HG03354 (cell line): ENCODE results near the gene CXCL8.

Experiments
- ATAC-seq: cut with Tn5 transposase; IDR thresholded peaks from one replicate; pipeline ENCODE4 v1.9.1; 2021; ENCODE audit warnings: mild to moderate bottlenecking; ENCODE audit not compliant: unreplicated experiment, poor library complexity, severe bottlenecking

Gene CXCL8

GRCh38 chr4:73714647-73715046 lies 25.7 kb upstream of the CXCL8 start:
- no peak for ATAC-seq

GRCh38 chr4:73715659-73716058 lies 24.7 kb upstream of the CXCL8 start:
- no peak for ATAC-seq

DNA sequence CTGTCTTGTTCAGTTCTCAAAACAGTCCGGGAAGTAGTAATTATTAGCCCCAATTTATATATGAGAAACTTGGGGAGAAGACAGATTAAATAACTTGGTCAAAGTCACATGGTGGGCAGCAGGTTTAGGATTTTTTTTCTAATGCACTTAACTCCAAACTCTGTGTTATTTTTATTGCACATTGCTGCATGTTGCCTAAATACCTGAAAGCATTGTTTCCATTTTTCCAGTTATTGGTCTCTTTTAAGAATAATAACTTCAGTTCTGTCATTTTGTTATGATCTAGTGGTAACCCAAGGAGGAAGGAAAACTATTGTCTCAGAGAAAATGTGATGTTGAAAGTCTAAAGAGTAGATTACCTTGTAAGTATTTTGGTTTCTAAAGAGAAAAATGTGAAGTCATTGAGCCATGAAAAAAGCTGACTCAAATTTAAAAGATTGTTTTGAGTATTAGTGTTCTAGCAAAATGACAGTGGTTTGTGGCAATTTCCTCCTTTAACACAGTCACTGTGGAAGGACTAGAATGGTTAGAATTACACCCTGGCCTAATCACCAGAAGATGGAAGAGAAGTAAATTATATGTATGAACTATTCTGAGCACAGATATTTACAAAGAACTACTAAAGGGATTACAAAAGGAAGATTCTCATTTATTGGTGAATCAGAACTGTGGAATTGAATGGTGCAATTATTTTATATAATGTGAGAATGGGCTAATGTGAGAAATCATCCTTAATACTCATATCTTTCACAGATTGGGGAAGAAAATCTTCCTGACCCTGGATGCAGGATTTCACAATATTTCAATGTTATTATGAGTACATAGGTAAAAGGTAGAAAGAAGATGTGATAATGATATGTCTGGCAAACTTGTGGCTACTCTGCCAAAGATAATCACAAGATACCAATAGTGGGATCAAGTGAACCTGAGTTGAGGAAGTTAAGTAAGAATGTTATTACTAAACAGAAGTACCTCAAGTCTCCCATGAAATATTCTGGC lies 21.7 kb upstream of the CXCL8 start:
- peak; percentile 90 for ATAC-seq

GRCh38 chr4:73721435-73721834 lies 18.9 kb upstream of the CXCL8 start:
- ATAC-seq: no peak

DNA sequence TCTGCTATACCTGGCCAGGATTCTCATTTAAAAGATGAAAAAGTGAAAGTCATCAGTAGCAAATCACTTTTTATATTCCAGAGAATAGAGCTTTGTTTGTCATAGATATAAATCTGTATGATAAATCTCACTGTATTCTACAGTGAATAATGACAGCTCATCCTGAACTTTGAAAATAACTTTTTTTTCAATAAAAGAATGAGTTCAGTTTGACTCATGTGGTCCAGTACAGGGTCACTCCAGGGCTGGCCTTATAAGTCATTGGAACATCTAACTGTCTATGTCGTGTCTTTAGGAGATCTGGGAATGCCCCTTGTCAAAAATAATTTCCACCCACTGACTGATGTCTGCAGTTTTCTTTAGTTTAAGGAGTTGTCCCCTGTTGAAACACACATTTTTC lies 18.5 kb upstream of the CXCL8 start:
- no peak for ATAC-seq

DNA sequence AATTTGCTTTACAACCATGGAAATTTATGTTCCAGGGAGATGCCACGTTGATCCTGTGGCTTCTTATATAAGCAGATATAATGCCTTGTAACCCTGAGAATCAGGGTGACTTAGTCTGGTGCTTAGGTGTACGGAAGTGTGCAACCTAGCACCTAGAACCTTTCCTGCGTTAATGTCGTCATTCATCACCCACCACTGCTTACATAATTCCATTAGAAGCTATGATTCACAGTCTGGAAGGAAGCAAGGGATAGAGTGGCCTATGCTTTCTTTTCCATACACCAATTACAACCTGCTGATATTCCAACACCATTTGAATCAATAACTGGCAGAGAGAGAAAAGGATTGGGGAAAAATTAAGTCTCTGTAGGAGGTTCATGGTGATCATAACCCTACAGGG lies 17.3 kb upstream of the CXCL8 start:
- no peak for ATAC-seq

DNA sequence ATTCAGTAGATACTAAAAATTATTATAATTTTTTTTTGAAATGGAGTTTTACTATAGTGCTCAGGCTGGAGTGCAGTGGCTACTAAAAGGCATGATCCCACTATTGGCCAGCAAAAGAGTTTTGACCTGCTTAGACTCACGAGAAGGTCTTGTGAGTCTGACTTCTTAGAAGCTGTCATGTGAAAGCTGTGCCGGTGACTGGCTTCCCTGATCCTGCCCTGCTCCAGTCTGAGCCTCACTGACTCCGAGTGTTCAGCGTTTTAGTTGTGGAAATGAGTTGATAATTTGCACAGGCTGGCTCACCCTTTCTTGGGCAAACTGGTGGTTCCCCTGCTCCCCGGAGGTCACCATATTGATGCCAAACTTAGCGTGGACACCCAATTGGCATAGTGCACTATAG lies 16.4 kb upstream of the CXCL8 start:
- ATAC-seq: no peak

DNA sequence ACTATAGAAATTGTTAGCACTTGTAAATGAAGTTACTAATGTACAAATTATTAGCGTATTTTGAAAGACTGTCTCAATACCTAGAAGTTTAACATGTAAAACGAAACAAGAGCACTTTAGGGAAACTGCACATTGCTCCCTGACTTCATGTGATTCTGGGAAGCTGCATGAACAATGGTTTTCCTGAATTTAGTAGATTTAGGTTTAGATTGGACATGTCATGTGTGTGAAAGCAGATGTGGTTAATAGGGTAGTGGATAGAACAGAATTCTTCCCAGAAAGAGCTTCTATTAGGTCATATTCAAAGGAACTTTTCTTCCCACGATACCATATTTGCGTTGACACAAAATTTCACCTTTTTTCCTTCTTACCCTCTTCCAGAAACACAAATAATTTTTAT lies 14.9 kb upstream of the CXCL8 start:
- no peak for ATAC-seq

GRCh38 chr4:73725985-73726384 lies 14.4 kb upstream of the CXCL8 start:
- ATAC-seq: no peak

DNA sequence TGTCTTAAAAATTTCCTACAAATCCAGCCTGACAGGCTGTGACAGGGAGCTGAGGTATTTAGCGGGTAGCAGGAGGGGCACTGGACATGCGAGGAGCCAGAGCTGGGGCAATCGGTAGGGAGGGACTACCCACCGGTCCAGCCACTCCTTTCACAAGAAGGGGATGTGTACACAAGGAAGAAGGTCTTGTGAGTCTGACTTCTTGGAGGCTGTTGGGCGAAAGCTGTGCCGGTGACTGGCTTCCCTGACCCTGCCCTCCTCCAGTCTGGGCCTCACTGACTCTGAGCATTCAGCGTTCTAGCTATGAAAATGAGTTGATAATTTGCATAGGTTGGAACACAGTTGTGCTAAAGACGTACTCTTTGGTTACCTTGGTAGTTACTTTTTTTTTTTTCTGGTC lies 12.7 kb upstream of the CXCL8 start:
- ATAC-seq: peak; percentile 88

- ATAC-seq: no peak
Measured at GRCh38 chr4:73728091-73728741, 12.2 kb upstream of the CXCL8 start.

DNA sequence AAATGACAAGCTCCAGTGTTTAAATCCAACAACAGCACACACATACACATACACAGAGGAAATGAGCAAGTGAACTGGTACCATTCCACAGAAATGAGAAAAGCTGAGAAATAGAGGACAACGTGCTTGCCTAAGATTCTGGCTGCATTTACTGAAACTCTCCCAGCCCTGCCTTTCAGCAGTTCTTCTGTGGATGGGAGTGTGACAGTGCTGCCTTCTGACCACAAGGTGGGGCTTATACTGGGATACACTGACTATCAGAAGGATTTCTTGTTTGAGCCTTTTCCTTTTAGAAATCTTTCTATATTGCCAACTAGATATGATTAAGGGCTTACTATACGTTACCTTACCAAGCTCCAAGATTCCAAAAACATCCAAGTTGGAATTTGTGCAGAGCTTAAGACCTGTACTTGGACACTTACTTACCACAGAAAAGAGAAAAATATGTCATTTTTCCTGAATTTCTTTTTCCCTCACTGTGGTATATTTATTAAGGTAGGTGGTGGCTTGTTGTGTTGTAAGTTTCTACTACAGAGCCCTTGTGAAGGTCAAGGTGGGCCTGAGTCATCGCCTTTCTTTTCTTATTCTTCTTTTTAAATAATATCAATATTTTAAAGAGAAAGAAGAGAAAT lies 10.7 kb upstream of the CXCL8 start:
- ATAC-seq: peak; percentile 67

- ATAC-seq: no peak
Measured at GRCh38 chr4:73730292-73730691, 10.1 kb upstream of the CXCL8 start.

DNA sequence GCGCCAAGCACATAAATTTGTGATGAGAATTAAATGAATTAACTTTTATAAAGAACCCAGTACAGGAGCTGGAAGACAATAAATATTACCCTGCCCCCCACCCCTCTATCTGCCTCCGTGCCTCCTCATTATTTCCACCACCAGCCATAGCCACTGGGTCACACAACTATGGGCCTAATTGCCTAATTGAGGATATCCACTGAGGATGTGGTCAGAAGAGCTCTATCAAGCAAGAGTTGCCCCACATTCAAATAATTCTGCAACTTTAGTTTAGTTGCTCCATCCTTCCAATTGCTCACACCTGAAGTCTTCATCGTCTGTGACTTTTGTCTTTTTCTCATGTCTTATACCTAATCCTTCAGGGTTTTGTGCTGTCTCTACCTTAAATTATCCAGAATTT lies 9.5 kb upstream of the CXCL8 start:
- no peak for ATAC-seq

GRCh38 chr4:73731968-73732610 lies 8.3 kb upstream of the CXCL8 start:
- ATAC-seq: no peak

- no peak for ATAC-seq
Measured at GRCh38 chr4:73732759-73733431, 7.5 kb upstream of the CXCL8 start.

DNA sequence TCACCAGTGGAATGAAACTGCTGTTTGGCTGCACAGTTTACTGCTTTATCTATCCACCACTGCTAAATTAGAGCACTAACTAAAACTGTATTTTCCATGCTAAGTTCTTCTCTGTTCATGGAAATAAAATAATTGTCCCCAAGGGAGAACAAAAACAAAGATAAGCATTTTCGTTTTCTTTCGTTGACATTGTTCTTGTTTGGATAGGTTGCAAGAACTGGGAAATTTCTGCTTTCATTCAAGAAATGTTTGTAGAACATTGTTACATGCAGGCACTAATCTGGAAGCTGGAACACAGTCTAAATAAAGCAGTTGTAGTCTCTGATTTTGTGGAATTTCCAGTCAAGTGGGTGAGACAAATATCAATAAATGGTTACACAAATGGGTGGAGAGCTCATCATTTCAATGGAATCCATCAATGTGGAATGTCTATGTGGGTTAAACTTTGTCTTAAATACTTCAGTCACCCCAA lies 5.8 kb upstream of the CXCL8 start:
- ATAC-seq: no peak

DNA sequence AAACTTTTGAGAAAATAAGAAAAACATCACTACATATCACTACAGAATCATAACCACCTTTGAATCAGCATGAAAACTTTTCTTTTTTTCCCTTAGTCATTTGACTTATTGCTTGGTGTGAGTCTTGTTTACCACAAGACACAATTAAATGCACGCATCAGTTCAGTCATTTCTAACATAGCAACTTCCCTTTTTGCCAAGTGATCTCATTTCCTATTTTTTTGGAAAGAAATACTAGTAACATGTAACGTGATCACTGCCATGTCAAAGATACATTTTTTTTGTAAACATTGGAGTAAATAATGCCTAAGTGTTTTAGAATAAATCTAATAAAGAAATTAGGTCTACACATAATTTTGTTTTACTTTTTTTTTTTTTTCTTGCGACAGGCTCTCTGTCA lies 5.1 kb upstream of the CXCL8 start:
- peak; percentile 92 for ATAC-seq

DNA sequence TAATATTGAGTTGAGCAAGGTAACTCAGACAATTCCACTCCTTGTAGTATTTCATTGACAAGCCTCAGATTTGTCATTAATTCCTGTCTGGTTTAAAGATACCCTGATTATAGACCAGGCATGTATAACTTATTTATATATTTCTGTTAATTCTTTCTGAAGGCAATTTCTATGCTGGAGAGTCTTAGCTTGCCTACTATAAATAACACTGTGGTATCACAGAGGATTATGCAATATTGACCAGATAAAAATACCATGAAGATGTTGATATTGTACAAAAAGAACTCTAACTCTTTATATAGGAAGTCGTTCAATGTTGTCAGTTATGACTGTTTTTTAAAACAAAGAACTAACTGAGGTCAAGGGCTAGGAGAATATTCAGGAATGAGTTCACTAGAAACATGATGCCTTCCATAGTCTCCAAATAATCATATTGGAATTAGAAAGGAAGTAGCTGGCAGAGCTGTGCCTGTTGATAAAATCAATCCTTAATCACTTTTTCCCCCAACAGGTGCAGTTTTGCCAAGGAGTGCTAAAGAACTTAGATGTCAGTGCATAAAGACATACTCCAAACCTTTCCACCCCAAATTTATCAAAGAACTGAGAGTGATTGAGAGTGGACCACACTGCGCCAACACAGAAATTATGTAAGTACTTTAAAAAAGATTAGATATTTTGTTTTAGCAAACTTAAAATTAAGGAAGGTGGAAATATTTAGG lies 821 bp downstream of the CXCL8 start:
- ATAC-seq: peak; percentile 44
